CD14-positive monocyte (primary cell): ENCODE results near the gene CASP3. TPM values are rescaled to one million over a fixed set of nuclear protein-coding genes. Genes with fewer than 3 reads are reported as not detected.

Experiments used
- DNase-seq, 3 donors: peaks; one replicate each; pipeline ENCODE4 v3.0.0-alpha.2; 2011 to 2022
- H2AFZ ChIP-seq: 2 replicates; pipeline ENCODE4 v1.6.0; 2012; ENCODE audit warnings: mild to moderate bottlenecking, low read depth, low read length, inconsistent platforms; ENCODE audit not compliant: insufficient read depth, poor library complexity, severe bottlenecking
- H3K27ac ChIP-seq, 2 donors: 1 replicate in 1 of 2; 2 replicates in 1 of 2; pipeline ENCODE4 v1.5.1; 2012 to 2013; ENCODE audit warnings: low read length in 2 of 2, control low read depth in 1 of 2, inconsistent platforms in 1 of 2, low read depth in 1 of 2, mild to moderate bottlenecking in 1 of 2
- H3K27me3 ChIP-seq, 2 donors: one replicate each; pipeline versions ENCODE4 v1.6.0 to v1.6.1; 2011 to 2013; ENCODE audit warnings: low read length in 2 of 2; ENCODE audit not compliant: control insufficient read depth in 2 of 2, insufficient read depth in 2 of 2
- H3K36me3 ChIP-seq, 2 donors: replicated peaks in 1 of 2; 1 replicate in 1 of 2; 2 replicates in 1 of 2; pipeline versions ENCODE4 v1.5.1 to v1.6.1; 2012 to 2013; ENCODE audit warnings: low read length in 2 of 2, control low read depth in 1 of 2, inconsistent platforms in 1 of 2, mild to moderate bottlenecking in 1 of 2; ENCODE audit not compliant: insufficient read depth in 2 of 2, control insufficient read depth in 1 of 2
- H3K4me1 ChIP-seq, 2 donors: 1 replicate in 1 of 2; 2 replicates in 1 of 2; pipeline versions ENCODE4 v1.5.1 to v1.6.1; 2012 to 2013; ENCODE audit warnings: low read length in 2 of 2, control low read depth in 1 of 2, inconsistent platforms in 1 of 2, mild to moderate bottlenecking in 1 of 2, moderate library complexity in 1 of 2; ENCODE audit not compliant: insufficient read depth in 2 of 2, control insufficient read depth in 1 of 2
- H3K4me2 ChIP-seq: replicated peaks from 2 replicates; pipeline ENCODE3; 2012; ENCODE audit warnings: low read length, moderate library complexity, mild to moderate bottlenecking; ENCODE audit not compliant: poor library complexity, severe bottlenecking; ENCODE audit errors: extremely low read depth
- H3K4me3 ChIP-seq, 3 experiments: fragments of 200-600 bp in 1 of 3; sonication (generic) in 1 of 3; replicated peaks in 1 of 3; 1 replicate in 2 of 3; 2 replicates in 1 of 3; pipeline ENCODE4 v1.5.1; 2011 to 2013; ENCODE audit warnings: low read length in 3 of 3, mild to moderate bottlenecking in 3 of 3, control low read depth in 2 of 3, low read depth in 2 of 3, inconsistent platforms in 1 of 3, moderate library complexity in 1 of 3
- H3K79me2 ChIP-seq: 2 replicates; pipeline ENCODE4 v1.6.0; 2012; ENCODE audit warnings: mild to moderate bottlenecking, control low read depth, inconsistent platforms, low read length, moderate library complexity; ENCODE audit not compliant: insufficient read depth
- H3K9ac ChIP-seq: 2 replicates; pipeline ENCODE4 v1.6.0; 2017; ENCODE audit warnings: low read length, mild to moderate bottlenecking; ENCODE audit not compliant: insufficient read depth, poor library complexity, severe bottlenecking
- H3K9me3 ChIP-seq, 2 donors: replicated peaks in 1 of 2; 1 replicate in 1 of 2; 2 replicates in 1 of 2; pipeline versions ENCODE4 v1.5.1 to v1.6.1; 2012 to 2013; ENCODE audit warnings: low read length in 2 of 2, control low read depth in 1 of 2; ENCODE audit not compliant: control insufficient read depth in 1 of 2, insufficient read depth in 1 of 2
- H4K20me1 ChIP-seq: 2 replicates; pipeline ENCODE4 v1.6.0; 2012; ENCODE audit warnings: mild to moderate bottlenecking, low read length, control low read depth, moderate library complexity; ENCODE audit not compliant: insufficient read depth
- H3K27ac Mint-ChIP-seq, 7 donors: one replicate each; pipeline ENCODE4 v1.8.0; 2020; ENCODE audit warnings: mild to moderate bottlenecking in 7 of 7, mixed read lengths in 7 of 7, moderate library complexity in 6 of 7, inconsistent platforms in 2 of 7
- H3K27me3 Mint-ChIP-seq, 3 donors: one replicate each; pipeline ENCODE4 v1.8.0; 2021 to 2022; ENCODE audit warnings: low read depth in 3 of 3, mild to moderate bottlenecking in 3 of 3, mixed read lengths in 3 of 3, moderate library complexity in 3 of 3, inconsistent platforms in 1 of 3
- H3K36me3 Mint-ChIP-seq, 2 donors: one replicate each; pipeline ENCODE4 v1.8.0; 2020; ENCODE audit warnings: mixed read lengths in 2 of 2, inconsistent platforms in 1 of 2, mild to moderate bottlenecking in 1 of 2
- H3K4me1 Mint-ChIP-seq: one replicate; pipeline ENCODE4 v1.8.0; 2020; ENCODE audit warnings: mild to moderate bottlenecking, mixed read lengths
- H3K4me3 Mint-ChIP-seq, 2 donors: one replicate each; pipeline ENCODE4 v1.8.0; 2020; ENCODE audit warnings: mild to moderate bottlenecking in 2 of 2, mixed read lengths in 2 of 2, moderate library complexity in 1 of 2
- H3K9me3 Mint-ChIP-seq, 7 donors: one replicate each; pipeline ENCODE4 v1.8.0; 2020 to 2022; ENCODE audit warnings: mixed read lengths in 7 of 7, mild to moderate bottlenecking in 6 of 7, moderate library complexity in 6 of 7, inconsistent platforms in 2 of 7
- WGBS: methylation state at CpG from one replicate; pipeline ENCODE4 v1.1.5; 2013; ENCODE audit warnings: missing lambda C conversion rate; ENCODE audit not compliant: insufficient coverage; 5-methylcytosine and 5-hydroxymethylcytosine counted together
- intact Hi-C, 2 donors: fragments of 100-400 bp; cut with micrococcal nuclease; formaldehyde crosslinking; loops; one replicate each; pipeline versions ENCODE4 v1.15.0 to v1.15.1; 2023
- polyA plus RNA-seq, 3 donors: library from polyadenylated mRNA; depleted of rRNA in 1 of 3; unstranded in 2 of 3; stranded (reverse) in 1 of 3; fragments of 300-500 nt in 2 of 3; fragments of >200 nt in 1 of 3; fragmentation: Illumina TruSeq in 2 of 3; gene quantifications; 1 replicate in 2 of 3; 2 replicates in 1 of 3; pipeline ENCODE4 v1.2.3, GENCODE V29; 2012 to 2021
- TF ChIP-seq, protein P1 (sequence below): fragments of 200-600 bp; IDR thresholded peaks from one replicate; pipeline ENCODE4 v1.8.0; 2022; ENCODE audit warnings: antibody characterized with exemption, mild to moderate bottlenecking

CASP3 gene
- polyA plus RNA-seq, 3 donors = 6.7 to 11.3 (median 11.1) TPM

DNA sequence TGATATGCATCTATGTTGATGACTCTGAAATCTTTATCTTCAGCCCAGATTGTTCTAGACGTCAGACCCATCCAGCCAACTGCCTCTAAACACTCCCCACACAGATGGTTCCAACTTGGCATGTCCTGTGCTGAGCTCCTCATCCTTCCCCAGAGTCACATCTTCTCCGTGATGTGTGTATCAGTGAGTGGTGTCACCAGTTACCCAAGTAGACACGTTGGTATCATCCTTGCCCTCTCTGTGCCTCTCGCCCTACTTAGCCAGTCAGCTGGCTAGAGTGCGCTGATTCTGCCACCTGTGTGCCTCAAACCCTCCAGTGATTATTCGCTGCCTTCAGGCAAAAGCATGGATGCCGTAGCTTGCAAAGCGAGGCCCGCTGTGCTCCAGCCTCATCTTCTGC is 18.8 kb upstream of the CASP3 start:
- intact Hi-C loops = no loop called here
- peak overlapping the region; percentile 59 to 89 for H3K27ac ChIP-seq

DNA sequence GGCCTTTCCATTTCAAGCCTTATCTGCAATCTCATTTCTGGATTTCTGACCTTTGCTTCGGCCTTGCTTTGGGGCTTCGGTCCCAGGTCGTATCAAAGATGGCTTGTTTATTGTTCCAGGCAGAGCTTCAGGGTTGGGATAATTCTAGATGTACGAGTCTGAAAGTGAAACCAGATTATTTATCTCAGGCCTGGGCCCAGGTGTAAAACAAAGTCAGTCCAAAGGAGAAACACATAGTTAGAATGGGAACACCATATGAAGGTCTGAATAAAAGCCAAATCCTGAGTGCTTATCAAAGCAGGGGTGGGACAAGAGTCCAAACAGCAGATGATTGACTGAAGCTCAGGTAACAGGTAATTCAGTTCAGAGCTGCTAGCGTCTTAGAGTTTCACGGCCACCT is 17.4 kb upstream of the CASP3 start:
- H3K4me1 Mint-ChIP-seq = peaks cover 26% of the 10 kb centered on the region
- H3K4me3 Mint-ChIP-seq = no peak overlapping the region
- Histone ChIP-seq H3K4me3 (no peak overlapping the region), H3K4me1 (peaks cover 30 to 43% of the 10 kb centered on the region in 2 donors), H4K20me1 (no peaks in the 10 kb centered on the region), H3K36me3 (peaks cover 7 to 25% of the 10 kb centered on the region in 2 donors), H3K27me3 (no peaks in the 10 kb centered on the region), H3K79me2 (no peaks in the 10 kb centered on the region), H3K27ac (peak overlapping the region in 1 of 2 donors; percentile 40), H2AFZ (no peak overlapping the region), H3K4me2 (no peak overlapping the region), H3K9me3 (no peaks in the 10 kb centered on the region), H3K9ac (no peak overlapping the region)
- no peak for DNase-seq
- 98% methylated on average over 6 of the region's 6 CpGs for WGBS
- TF ChIP-seq, protein P1, sequence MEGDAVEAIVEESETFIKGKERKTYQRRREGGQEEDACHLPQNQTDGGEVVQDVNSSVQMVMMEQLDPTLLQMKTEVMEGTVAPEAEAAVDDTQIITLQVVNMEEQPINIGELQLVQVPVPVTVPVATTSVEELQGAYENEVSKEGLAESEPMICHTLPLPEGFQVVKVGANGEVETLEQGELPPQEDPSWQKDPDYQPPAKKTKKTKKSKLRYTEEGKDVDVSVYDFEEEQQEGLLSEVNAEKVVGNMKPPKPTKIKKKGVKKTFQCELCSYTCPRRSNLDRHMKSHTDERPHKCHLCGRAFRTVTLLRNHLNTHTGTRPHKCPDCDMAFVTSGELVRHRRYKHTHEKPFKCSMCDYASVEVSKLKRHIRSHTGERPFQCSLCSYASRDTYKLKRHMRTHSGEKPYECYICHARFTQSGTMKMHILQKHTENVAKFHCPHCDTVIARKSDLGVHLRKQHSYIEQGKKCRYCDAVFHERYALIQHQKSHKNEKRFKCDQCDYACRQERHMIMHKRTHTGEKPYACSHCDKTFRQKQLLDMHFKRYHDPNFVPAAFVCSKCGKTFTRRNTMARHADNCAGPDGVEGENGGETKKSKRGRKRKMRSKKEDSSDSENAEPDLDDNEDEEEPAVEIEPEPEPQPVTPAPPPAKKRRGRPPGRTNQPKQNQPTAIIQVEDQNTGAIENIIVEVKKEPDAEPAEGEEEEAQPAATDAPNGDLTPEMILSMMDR = no peak
- intact Hi-C loops = no loop called here
- peaks cover 31 to 41% of the 10 kb centered on the region in 2 donors for H3K36me3 Mint-ChIP-seq
- no peaks in the 10 kb centered on the region for H3K27me3 Mint-ChIP-seq
- peak overlapping the region in 2 of 7 donors; percentile 43 to 57 for H3K27ac Mint-ChIP-seq
- peaks cover 0 to 2% (median 0%) of the 10 kb centered on the region in 7 donors for H3K9me3 Mint-ChIP-seq

More for the DNA sequence above, 18.8 kb upstream of the CASP3 start:
- H3K4me3 Mint-ChIP-seq = no peak overlapping the region
- Histone ChIP-seq H3K4me1 (peaks cover 30 to 33% of the 10 kb centered on the region in 2 donors), H3K4me2 (peak overlapping the region; percentile 46), H4K20me1 (no peaks in the 10 kb centered on the region), H3K4me3 (peak overlapping the region in 1 of 3 experiments; percentile 42), H3K27me3 (no peaks in the 10 kb centered on the region), H3K79me2 (no peaks in the 10 kb centered on the region), H3K9me3 (no peaks in the 10 kb centered on the region), H3K36me3 (peaks cover 18 to 38% of the 10 kb centered on the region in 2 donors), H2AFZ (peak overlapping the region; percentile 72), H3K9ac (peak overlapping the region; percentile 20)
- TF ChIP-seq, protein P1 = no peak
- no peaks in the 10 kb centered on the region for H3K27me3 Mint-ChIP-seq
- peaks cover 0 to 2% (median 0%) of the 10 kb centered on the region in 7 donors for H3K9me3 Mint-ChIP-seq
- peaks cover 22% of the 10 kb centered on the region for H3K4me1 Mint-ChIP-seq
- no peak for DNase-seq
- WGBS = 98% methylated on average over 7 of the region's 9 CpGs
- H3K27ac Mint-ChIP-seq = peak overlapping the region; percentile 5 to 93 (median 88)
- peaks cover 43 to 56% of the 10 kb centered on the region in 2 donors for H3K36me3 Mint-ChIP-seq
